Measurements from ENCODE around the gene GALNT2.

- TF ChIP-seq POLR2A (IDR thresholded peaks at IDR 0.05; ENCODE audit: low read depth, low read length) (no peak), TAF1 (IDR thresholded peaks at IDR 0.05; ENCODE audit: low read depth, low read length) (no peak), POLR2AphosphoS5 (IDR thresholded peaks at IDR 0.05; ENCODE audit: low read depth, low read length) (no peak), PAX5 (IDR thresholded peaks at IDR 0.05; ENCODE audit: insufficient read depth, low read length, severe bottlenecking) (no peak)
Measured at GRCh38 chr1:230072296-230072695, 5.3 kb downstream of the GALNT2 start.
